ENCODE data around the gene MAPK6.
"Not testable (repeated sequence)": the region's sequence is repeated elsewhere in the genome, so short reads cannot be mapped to it uniquely, and the experiment has no call there.

The MAPK6 gene

GRCh38 chr15:52050416-52050815 is 31.4 kb downstream of the MAPK6 start:
- no peak for FAIRE-seq
- DNase-seq (ENCODE audit: insufficient read length, low spot score), result no peak
- TF ChIP-seq POLR2A (IDR thresholded peaks at IDR 0.05; ENCODE audit: low read depth, low read length), result no peak

DNA sequence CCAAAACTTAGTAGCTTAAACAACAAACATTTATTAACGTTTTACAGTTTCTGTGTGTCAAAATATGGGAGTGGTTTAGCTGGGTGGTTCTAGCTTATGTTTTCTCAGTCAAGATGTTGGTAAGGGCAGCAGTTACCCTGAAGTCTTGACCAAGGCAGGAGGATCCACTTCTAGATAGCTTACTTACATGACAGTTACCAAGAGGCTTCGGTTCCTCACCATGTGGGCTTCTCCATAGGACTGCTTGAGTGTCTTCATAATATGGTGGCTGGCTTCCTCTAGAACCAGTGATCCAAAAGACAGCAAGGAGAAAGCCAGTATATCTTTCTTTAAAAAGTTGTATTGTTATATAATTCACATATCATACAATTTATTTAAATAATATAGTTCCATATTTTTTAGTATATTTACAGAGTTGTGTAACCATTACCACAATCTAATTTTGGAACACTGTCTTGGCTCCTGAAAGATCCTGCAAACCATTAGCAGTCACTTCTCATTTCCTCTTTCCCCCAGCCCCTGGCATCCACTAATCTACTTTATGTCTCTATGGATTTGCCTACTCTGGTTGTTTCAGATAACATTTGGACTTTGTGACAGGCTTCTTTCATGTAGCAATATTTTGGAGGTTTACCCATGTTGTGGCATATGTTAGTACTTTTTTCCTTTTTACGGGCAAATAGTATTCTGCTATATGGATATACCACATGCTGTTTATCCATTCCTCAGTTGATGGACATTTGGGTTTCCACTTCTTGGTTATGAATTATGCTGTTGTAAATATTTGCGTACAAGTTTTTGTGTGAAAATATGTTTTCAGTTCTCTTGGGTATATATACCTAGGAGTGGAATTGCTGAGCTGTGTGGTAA is 33.3 kb downstream of the MAPK6 start:
- DNase-seq (ENCODE audit: insufficient read length, low spot score) (no peak), FAIRE-seq (no peak)
- TF ChIP-seq POLR2A (IDR thresholded peaks at IDR 0.05; ENCODE audit: low read depth, low read length), result no peak

DNA sequence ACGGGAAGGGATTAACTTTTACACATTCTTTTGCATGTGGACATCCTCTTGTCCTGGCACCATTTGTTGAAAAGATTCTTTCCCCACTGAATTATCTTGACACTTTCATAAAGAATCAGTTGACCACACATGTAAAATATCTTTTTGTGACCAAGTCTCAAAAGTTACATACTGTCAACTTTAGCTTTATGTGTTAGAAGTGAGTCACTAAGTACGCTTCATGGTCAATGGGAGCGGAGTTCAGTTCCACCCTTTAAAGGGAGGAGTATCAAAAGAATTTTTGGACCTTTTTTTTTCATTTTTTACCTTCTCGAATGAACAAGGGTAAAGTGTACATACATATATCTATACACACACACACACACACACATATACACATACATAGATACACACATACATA is 35.4 kb downstream of the MAPK6 start:
- DNase-seq (ENCODE audit: insufficient read length, low spot score) (no peak), FAIRE-seq (no peak)
- no peak for TF ChIP-seq POLR2A (IDR thresholded peaks at IDR 0.05; ENCODE audit: low read depth, low read length)

GRCh38 chr15:52054858-52055257 is 35.8 kb downstream of the MAPK6 start:
- not testable (repeated sequence) for FAIRE-seq

DNA sequence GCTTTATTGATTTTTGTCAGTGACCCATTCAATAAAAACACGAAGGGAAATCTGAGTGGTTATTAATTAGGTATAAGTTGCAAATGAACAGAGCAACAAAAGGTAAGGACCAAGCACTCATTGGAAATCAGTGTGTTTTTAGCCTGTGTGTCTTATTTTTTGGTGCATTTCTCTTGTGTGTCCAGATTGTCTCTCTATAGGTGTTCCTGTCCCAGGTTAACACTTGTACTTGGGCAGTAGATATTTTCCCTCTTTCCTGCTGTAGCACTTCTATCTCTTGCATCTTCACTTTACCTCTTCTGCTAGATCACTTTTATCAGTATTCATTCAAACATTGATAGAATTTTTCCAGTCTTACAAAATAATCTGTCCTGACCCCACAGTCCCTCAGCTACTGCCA is 37.0 kb downstream of the MAPK6 start:
- no peak for TF ChIP-seq POLR2A (IDR thresholded peaks at IDR 0.05; ENCODE audit: low read depth, low read length)
- DNase-seq (ENCODE audit: insufficient read length, low spot score) (no peak), FAIRE-seq (no peak)

More at GRCh38 chr15:52054858-52055257, 35.8 kb downstream of the MAPK6 start:
- DNase-seq (ENCODE audit: insufficient read length, low spot score), result not testable (repeated sequence)

- DNase-seq (ENCODE audit: insufficient read length, low spot score) (no peak), FAIRE-seq (no peak)
- no peak for TF ChIP-seq POLR2A (IDR thresholded peaks at IDR 0.05; ENCODE audit: low read depth, low read length)
Observed at GRCh38 chr15:52056496-52056895, 37.5 kb downstream of the MAPK6 start.

DNA sequence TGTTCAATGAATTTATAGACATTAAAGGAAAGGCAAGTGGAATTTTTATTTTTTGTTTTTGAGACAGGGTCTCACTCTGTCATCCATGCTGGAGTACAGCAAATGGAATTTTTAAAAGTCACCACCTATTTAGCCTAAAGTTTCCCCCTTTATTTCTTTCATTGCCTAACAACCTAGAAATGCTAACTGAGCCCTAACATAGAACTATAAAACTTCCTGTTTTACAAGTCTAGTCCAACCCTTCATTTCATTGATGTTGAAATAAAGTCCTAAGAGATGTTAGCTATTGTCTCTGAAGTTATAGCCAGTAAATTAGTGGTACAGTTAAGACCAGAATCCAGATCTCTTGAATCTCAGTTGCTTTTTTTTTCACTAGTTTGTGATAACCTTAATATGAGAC is 39.0 kb downstream of the MAPK6 start:
- FAIRE-seq, result no peak
- DNase-seq (ENCODE audit: insufficient read length, low spot score), result no peak
- no peak for TF ChIP-seq POLR2A (IDR thresholded peaks at IDR 0.05; ENCODE audit: low read depth, low read length)

DNA sequence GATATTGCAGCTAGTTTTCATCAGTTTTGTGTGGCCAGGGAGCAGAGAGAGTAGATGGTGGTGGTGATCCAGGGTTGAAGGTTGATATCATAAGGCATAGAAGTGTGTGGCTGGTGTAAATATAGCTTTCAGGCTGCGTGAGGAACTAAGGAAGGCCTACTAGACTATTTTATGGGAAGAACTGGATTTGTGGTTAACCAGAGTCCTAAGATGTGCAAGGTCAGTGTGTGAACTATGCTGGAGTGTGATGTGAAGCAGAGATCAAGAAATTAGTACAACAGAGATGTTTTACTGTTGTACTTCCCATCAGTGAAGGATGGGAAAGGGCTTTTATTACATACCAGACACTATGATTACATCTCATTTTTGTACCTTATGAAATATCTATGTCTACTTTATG is 41.5 kb downstream of the MAPK6 start:
- TF ChIP-seq POLR2A (IDR thresholded peaks at IDR 0.05; ENCODE audit: low read depth, low read length), result no peak
- FAIRE-seq (no peak), DNase-seq (ENCODE audit: insufficient read length, low spot score) (no peak)

- FAIRE-seq (no peak), DNase-seq (ENCODE audit: insufficient read length, low spot score) (no peak)
- TF ChIP-seq POLR2A (IDR thresholded peaks at IDR 0.05; ENCODE audit: low read depth, low read length), result no peak
Observed at GRCh38 chr15:52066842-52067544, 48.0 kb downstream of the MAPK6 start.

GRCh38 chr15:52067545-52067926 is 48.5 kb downstream of the MAPK6 start:
- no peak for DNase-seq (ENCODE audit: insufficient read length, low spot score)
- TF ChIP-seq POLR2A (IDR thresholded peaks at IDR 0.05; ENCODE audit: low read depth, low read length), result no peak
- no peak for FAIRE-seq

- TF ChIP-seq POLR2A (IDR thresholded peaks at IDR 0.05; ENCODE audit: low read depth, low read length), result no peak
- no peak for FAIRE-seq
- no peak for DNase-seq (ENCODE audit: insufficient read length, low spot score)
Observed at GRCh38 chr15:52068004-52068615, 49.1 kb downstream of the MAPK6 start.

GRCh38 chr15:52069559-52069958 is 50.5 kb downstream of the MAPK6 start:
- FAIRE-seq (no peak), DNase-seq (ENCODE audit: insufficient read length, low spot score) (no peak)
- no peak for TF ChIP-seq POLR2A (IDR thresholded peaks at IDR 0.05; ENCODE audit: low read depth, low read length)

GRCh38 chr15:52071570-52071969 is 52.6 kb downstream of the MAPK6 start:
- FAIRE-seq (no peak), DNase-seq (ENCODE audit: insufficient read length, low spot score) (no peak)

More at GRCh38 chr15:52071570-52071969, 52.6 kb downstream of the MAPK6 start:
- no peak for TF ChIP-seq POLR2A (IDR thresholded peaks at IDR 0.05; ENCODE audit: low read depth, low read length)
